Upper lobe of left lung (tissue), 6 donors: ENCODE results near the gene UGT2A3. TPM values are rescaled to one million over a fixed set of nuclear protein-coding genes. Genes with fewer than 3 reads are reported as not detected.
A peak's percentile ranks its signal among the peaks of the same experiment; 100 is the strongest.

Source experiments
- ATAC-seq, 2 donors: fragments of 200-7000 bp; cut with Tn5 transposase; one replicate each; pipeline ENCODE4 v1.9.1; 2022; ENCODE audit warnings: mild to moderate bottlenecking in 2 of 2, moderate library complexity in 2 of 2; ENCODE audit not compliant: low FRiP score in 2 of 2
- DNase-seq, 2 donors: peaks; one replicate each; pipeline ENCODE4 v3.0.0-alpha.2; 2019 to 2020
- H3K27ac ChIP-seq, 4 donors: fragments of 200-600 bp; sonication (generic); one replicate each; pipeline ENCODE4 v1.5.1; 2016 to 2019
- H3K27me3 ChIP-seq, 4 donors: fragments of 200-600 bp; sonication (generic); one replicate each; pipeline ENCODE4 v1.5.1; 2017 to 2019
- H3K36me3 ChIP-seq, 4 donors: fragments of 200-600 bp; sonication (generic); one replicate each; pipeline ENCODE4 v1.5.1; 2016 to 2019
- H3K4me1 ChIP-seq, 4 donors: fragments of 200-600 bp; sonication (generic); one replicate each; pipeline ENCODE4 v1.5.1; 2018 to 2019
- H3K4me3 ChIP-seq, 4 donors: fragments of 200-600 bp; sonication (generic); one replicate each; pipeline ENCODE4 v1.5.1; 2017 to 2019; ENCODE audit warnings: mild to moderate bottlenecking in 2 of 4, moderate library complexity in 1 of 4
- H3K9me3 ChIP-seq, 4 donors: fragments of 200-600 bp; sonication (generic); one replicate each; pipeline ENCODE4 v1.5.1; 2018 to 2019
- EP300 ChIP-seq, 4 donors: sonication (generic); formaldehyde crosslinking; IDR thresholded peaks; one replicate each; pipeline ENCODE4 v1.5.1; 2017; ENCODE audit warnings: antibody characterized with exemption in 4 of 4, control low read depth in 2 of 4
- POLR2A ChIP-seq, 4 donors: fragments of 450-650 bp; IDR thresholded peaks; one replicate each; pipeline ENCODE4 v1.5.1; 2016 to 2017; ENCODE audit warnings: antibody characterized with exemption in 4 of 4, mild to moderate bottlenecking in 2 of 4
- POLR2AphosphoS5 ChIP-seq, 2 donors: sonication (generic); formaldehyde crosslinking; IDR thresholded peaks; one replicate each; pipeline ENCODE4 v1.5.1; 2017; ENCODE audit warnings: antibody characterized with exemption in 2 of 2
- WGBS, 2 donors: methylation state at CpG; one replicate each; pipeline ENCODE4 v1.1.5; 2017 to 2018; 5-methylcytosine and 5-hydroxymethylcytosine counted together
- total RNA-seq, 6 donors: library from RNA; depleted of rRNA in 4 of 6; stranded (reverse); fragments of >200 nt in 4 of 6; gene quantifications; one replicate each; pipeline versions ENCODE4 v1.1.0 to v1.2.1, GENCODE V29; 2016 to 2021
- TF ChIP-seq, protein P1 (sequence below), 6 experiments: fragments of 450-650 bp in 4 of 6; fragments of 200-600 bp in 2 of 6; sonication (generic) in 2 of 6; IDR thresholded peaks; one replicate each; pipeline ENCODE4 v1.5.1; 2016 to 2019; ENCODE audit warnings: antibody characterized with exemption in 6 of 6
- donor health status: DM: no; HTN: no; CAD: no; lungs with moderate emphysema.
- donor health status: DM: no; HTN: yes; CAD: no; lungs with severe emphysema.

UGT2A3 gene
- total RNA-seq, 6 donors from 2014 or later, result 0.11 TPM; not detected in 5

DNA sequence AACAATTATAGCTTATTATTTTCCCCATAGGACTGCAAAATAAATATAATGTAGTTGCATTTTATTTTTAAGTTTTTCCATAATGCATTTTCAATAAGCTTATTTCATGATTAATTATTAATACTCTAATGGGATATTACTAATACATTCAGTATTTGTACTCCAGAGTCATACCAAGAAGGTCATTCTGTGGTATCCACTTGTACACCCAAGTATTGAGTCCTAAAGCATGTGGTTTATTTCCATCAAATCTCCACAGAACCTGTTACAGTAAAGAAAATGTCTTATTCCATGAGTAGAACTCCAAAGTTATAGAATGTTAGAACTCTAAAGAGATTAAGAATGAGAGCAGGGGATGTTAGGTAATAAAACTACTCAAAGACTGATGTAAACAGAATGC, 30.6 kb downstream of the UGT2A3 start:
- Histone ChIP-seq H3K4me3 (no peak overlapping the region), H3K27me3 (no peaks in the 10 kb centered on the region), H3K27ac (no peak overlapping the region), H3K9me3 (no peaks in the 10 kb centered on the region), H3K4me1 (no peaks in the 10 kb centered on the region), H3K36me3 (no peaks in the 10 kb centered on the region)
- no peak for DNase-seq
- TF ChIP-seq, protein P1, sequence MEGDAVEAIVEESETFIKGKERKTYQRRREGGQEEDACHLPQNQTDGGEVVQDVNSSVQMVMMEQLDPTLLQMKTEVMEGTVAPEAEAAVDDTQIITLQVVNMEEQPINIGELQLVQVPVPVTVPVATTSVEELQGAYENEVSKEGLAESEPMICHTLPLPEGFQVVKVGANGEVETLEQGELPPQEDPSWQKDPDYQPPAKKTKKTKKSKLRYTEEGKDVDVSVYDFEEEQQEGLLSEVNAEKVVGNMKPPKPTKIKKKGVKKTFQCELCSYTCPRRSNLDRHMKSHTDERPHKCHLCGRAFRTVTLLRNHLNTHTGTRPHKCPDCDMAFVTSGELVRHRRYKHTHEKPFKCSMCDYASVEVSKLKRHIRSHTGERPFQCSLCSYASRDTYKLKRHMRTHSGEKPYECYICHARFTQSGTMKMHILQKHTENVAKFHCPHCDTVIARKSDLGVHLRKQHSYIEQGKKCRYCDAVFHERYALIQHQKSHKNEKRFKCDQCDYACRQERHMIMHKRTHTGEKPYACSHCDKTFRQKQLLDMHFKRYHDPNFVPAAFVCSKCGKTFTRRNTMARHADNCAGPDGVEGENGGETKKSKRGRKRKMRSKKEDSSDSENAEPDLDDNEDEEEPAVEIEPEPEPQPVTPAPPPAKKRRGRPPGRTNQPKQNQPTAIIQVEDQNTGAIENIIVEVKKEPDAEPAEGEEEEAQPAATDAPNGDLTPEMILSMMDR (IDR thresholded peaks at IDR 0.05), result no peak
- no peak for TF ChIP-seq POLR2A (IDR thresholded peaks at IDR 0.05)
- TF ChIP-seq EP300 (IDR thresholded peaks at IDR 0.05), result no peak
- no peak for TF ChIP-seq POLR2AphosphoS5 (IDR thresholded peaks at IDR 0.05)
- no peak for ATAC-seq

GRCh38 chr4:68917016-68917415, 34.6 kb downstream of the UGT2A3 start:
- 89 to 91% methylated on average over 7 to 8 of the region's 8 CpGs for whole genome bisulfite sequencing, 2 donors
- Histone ChIP-seq H3K4me3 (no peak overlapping the region), H3K36me3 (no peaks in the 10 kb centered on the region), H3K4me1 (no peaks in the 10 kb centered on the region), H3K27ac (no peak overlapping the region), H3K27me3 (no peaks in the 10 kb centered on the region), H3K9me3 (no peaks in the 10 kb centered on the region)
- no peak for ATAC-seq
- peak in 1 of 2 donors; percentile 16 for DNase-seq
- TF ChIP-seq EP300 (IDR thresholded peaks at IDR 0.05) (no peak), POLR2A (IDR thresholded peaks at IDR 0.05) (no peak), POLR2AphosphoS5 (IDR thresholded peaks at IDR 0.05) (no peak)
- TF ChIP-seq, protein P1 (IDR thresholded peaks at IDR 0.05), result no peak

DNA sequence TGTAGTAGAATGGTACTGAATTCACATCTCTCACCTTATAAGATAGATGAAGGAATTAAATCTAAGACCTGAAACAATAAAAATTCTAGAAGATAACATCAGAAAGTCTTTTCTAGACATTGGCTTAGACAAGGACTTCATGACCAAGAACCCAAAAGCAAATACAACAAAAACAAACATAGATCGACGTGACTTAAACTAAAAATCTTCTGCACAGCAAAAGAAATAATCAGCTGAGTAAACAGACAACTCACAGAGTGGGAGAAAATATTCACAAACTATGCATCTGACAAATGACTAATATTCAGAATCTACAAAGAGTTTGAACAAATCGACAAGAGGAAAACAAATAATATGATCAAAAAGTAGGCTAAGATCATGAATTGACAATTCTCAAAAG, 38.8 kb downstream of the UGT2A3 start:
- H3K27ac ChIP-seq, result no peak overlapping the region
- TF ChIP-seq EP300 (IDR thresholded peaks at IDR 0.05), result no peak
- TF ChIP-seq POLR2A (IDR thresholded peaks at IDR 0.05), result no peak
- TF ChIP-seq POLR2AphosphoS5 (IDR thresholded peaks at IDR 0.05), result no peak
- TF ChIP-seq, protein P1 (IDR thresholded peaks at IDR 0.05), result no peak
- H3K27me3 ChIP-seq, result no peaks in the 10 kb centered on the region
- no peaks in the 10 kb centered on the region for H3K36me3 ChIP-seq
- no peaks in the 10 kb centered on the region for H3K9me3 ChIP-seq
- no peaks in the 10 kb centered on the region for H3K4me1 ChIP-seq
- ATAC-seq (no peak), DNase-seq (no peak)
- H3K4me3 ChIP-seq, result no peak overlapping the region
- 64 to 71% methylated on average over 3 of the region's 3 CpGs for WGBS, 2 donors

DNA sequence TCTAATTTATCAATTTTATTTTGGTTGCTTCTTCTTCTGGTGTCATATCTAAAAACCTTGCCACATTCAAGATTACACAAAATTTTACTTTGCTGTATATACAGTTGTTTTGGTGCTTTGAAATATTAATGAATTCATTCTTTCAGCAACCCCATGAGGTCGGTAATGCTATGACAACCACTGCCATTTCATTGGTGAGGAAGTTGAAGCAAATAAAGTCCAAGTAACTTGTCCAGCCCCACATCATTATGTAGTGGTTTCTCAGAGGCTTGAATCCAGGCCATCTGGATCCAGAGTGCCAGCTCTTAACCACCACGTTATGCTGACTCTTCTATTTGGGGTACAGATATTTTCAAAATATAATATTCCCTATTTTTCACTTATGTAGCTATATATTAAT, 42.2 kb downstream of the UGT2A3 start:
- TF ChIP-seq EP300 (IDR thresholded peaks at IDR 0.05), result no peak
- TF ChIP-seq, protein P1 (IDR thresholded peaks at IDR 0.05), result no peak
- no peak for TF ChIP-seq POLR2A (IDR thresholded peaks at IDR 0.05)
- TF ChIP-seq POLR2AphosphoS5 (IDR thresholded peaks at IDR 0.05), result no peak
- peaks cover 0 to 3% (median 0%) of the 10 kb centered on the region in 4 donors for H3K4me1 ChIP-seq
- H3K36me3 ChIP-seq, result no peaks in the 10 kb centered on the region
- H3K27ac ChIP-seq, result no peak overlapping the region
- no peak overlapping the region for H3K4me3 ChIP-seq
- H3K27me3 ChIP-seq, result no peaks in the 10 kb centered on the region
- ATAC-seq (no peak), DNase-seq (no peak)
- H3K9me3 ChIP-seq, result no peaks in the 10 kb centered on the region
- 60 to 65% methylated on average over 2 of the region's 2 CpGs for WGBS, 2 donors
